ENCODE measurements around the gene RAB11FIP4. TPM values are rescaled to one million over a fixed set of nuclear protein-coding genes. Genes with fewer than 3 reads are reported as not detected.
A peak's percentile ranks its signal among the peaks of the same experiment; 100 is the strongest.

Gene RAB11FIP4
- total and polyA plus RNA-seq, 9 of the 15 experiments (the other 6 are each of a cell fraction or from before 2014, with no cell fraction given): 0.62 to 16.6 (median 8.9) TPM

- TF ChIP-seq MGA (IDR thresholded peaks at IDR 0.05): no peak
- TF ChIP-seq ZC3H4 (CRISPR knock-in tag; IDR thresholded peaks at IDR 0.05; ENCODE audit: borderline replicate concordance): no peak
- TF ChIP-seq MEF2A (IDR thresholded peaks at IDR 0.05; ENCODE audit: control insufficient read depth, low read depth, low read length): no peak
- TF ChIP-seq RBM25 (IDR thresholded peaks at IDR 0.05; ENCODE audit: low read depth, low read length, severe bottlenecking): peak; percentile 86
- TF ChIP-seq, protein P1, sequence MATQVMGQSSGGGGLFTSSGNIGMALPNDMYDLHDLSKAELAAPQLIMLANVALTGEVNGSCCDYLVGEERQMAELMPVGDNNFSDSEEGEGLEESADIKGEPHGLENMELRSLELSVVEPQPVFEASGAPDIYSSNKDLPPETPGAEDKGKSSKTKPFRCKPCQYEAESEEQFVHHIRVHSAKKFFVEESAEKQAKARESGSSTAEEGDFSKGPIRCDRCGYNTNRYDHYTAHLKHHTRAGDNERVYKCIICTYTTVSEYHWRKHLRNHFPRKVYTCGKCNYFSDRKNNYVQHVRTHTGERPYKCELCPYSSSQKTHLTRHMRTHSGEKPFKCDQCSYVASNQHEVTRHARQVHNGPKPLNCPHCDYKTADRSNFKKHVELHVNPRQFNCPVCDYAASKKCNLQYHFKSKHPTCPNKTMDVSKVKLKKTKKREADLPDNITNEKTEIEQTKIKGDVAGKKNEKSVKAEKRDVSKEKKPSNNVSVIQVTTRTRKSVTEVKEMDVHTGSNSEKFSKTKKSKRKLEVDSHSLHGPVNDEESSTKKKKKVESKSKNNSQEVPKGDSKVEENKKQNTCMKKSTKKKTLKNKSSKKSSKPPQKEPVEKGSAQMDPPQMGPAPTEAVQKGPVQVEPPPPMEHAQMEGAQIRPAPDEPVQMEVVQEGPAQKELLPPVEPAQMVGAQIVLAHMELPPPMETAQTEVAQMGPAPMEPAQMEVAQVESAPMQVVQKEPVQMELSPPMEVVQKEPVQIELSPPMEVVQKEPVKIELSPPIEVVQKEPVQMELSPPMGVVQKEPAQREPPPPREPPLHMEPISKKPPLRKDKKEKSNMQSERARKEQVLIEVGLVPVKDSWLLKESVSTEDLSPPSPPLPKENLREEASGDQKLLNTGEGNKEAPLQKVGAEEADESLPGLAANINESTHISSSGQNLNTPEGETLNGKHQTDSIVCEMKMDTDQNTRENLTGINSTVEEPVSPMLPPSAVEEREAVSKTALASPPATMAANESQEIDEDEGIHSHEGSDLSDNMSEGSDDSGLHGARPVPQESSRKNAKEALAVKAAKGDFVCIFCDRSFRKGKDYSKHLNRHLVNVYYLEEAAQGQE (IDR thresholded peaks at IDR 0.05; ENCODE audit: borderline replicate concordance): no peak
- TF ChIP-seq, protein P1 (CRISPR knock-in tag; IDR thresholded peaks at IDR 0.05; ENCODE audit: low read depth): no peak
These were observed 66.1 kb downstream of the RAB11FIP4 start (continued) for GRCh38 chr17:31457391-31458234.

All from K562 (cell line).